Nephron progenitor cell (in vitro differentiated cells): ENCODE results near the gene MAN2A2.

Experiments used
- DNase-seq: peaks from one replicate; pipeline ENCODE4 v3.0.0; 2021
- H3K27ac Mint-ChIP-seq: 2 replicates; pipeline ENCODE4 v1.8.0; 2021; ENCODE audit warnings: mild to moderate bottlenecking, moderate library complexity, mixed read lengths
- H3K27me3 Mint-ChIP-seq: 2 replicates; pipeline ENCODE4 v1.8.0; 2021; ENCODE audit warnings: mild to moderate bottlenecking, low read depth, mixed read lengths; ENCODE audit not compliant: poor library complexity
- H3K36me3 Mint-ChIP-seq: 2 replicates; pipeline ENCODE4 v1.8.0; 2021; ENCODE audit warnings: low read depth, mixed read lengths
- H3K4me1 Mint-ChIP-seq: 2 replicates; pipeline ENCODE4 v1.8.0; 2021; ENCODE audit warnings: mixed read lengths
- H3K4me3 Mint-ChIP-seq: 2 replicates; pipeline ENCODE4 v1.8.0; 2021; ENCODE audit warnings: mild to moderate bottlenecking, moderate library complexity, mixed read lengths
- H3K9me3 Mint-ChIP-seq: 2 replicates; pipeline ENCODE4 v1.8.0; 2021; ENCODE audit warnings: mild to moderate bottlenecking, moderate library complexity, mixed read lengths
- CTCF ChIP-seq: fragments of 200-600 bp; sonication (generic); IDR thresholded peaks from 2 replicates; pipeline ENCODE4 v1.5.0; 2021; ENCODE audit warnings: antibody characterized with exemption

Gene MAN2A2

GRCh38 chr15:90864507-90864906 lies 38.6 kb upstream of the MAN2A2 start:
- no peak for DNase-seq
- Mint-ChIP-seq H3K4me1 (peaks cover 60% of the 10 kb centered on the region), H3K36me3 (no peaks in the 10 kb centered on the region), H3K9me3 (no peaks in the 10 kb centered on the region), H3K27me3 (no peaks in the 10 kb centered on the region), H3K27ac (no peak overlapping the region), H3K4me3 (no peak overlapping the region)
- TF ChIP-seq CTCF = no peak

GRCh38 chr15:90865702-90866101 lies 37.4 kb upstream of the MAN2A2 start:
- no peaks in the 10 kb centered on the region for H3K9me3 Mint-ChIP-seq
- H3K4me3 Mint-ChIP-seq = no peak overlapping the region
- no peak for TF ChIP-seq CTCF
- H3K27ac Mint-ChIP-seq = no peak overlapping the region
- no peaks in the 10 kb centered on the region for H3K36me3 Mint-ChIP-seq
- no peaks in the 10 kb centered on the region for H3K27me3 Mint-ChIP-seq
- no peak for DNase-seq
- peaks cover 67% of the 10 kb centered on the region for H3K4me1 Mint-ChIP-seq

DNA sequence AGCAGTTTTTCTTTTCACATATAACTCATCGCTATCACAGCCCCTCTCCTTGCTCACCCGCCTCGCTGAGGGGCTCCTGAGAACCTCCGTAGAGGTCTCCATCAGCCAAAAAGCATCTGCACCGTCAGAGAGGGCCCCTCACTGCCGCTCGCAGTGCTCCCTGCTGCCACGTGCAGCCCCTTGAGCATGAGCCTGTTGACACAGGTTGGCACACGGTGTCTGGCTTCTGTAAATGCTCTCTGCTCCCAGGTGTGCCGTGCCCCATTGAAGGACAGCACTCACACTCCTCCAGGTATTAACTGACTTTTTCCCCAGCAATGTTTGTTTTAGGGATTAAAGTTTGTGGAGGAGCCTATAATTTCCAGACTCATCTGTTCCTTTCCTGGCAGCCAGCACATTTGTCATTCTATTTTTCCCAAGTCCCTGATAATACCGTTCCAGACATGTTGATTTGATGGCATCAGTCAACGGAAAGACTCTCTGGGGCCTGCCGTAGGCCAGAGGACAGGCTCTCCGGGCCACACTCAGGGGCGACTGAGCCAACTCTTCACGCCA lies 36.9 kb upstream of the MAN2A2 start:
- TF ChIP-seq CTCF = no peak
- DNase-seq = no peak
- Mint-ChIP-seq H3K27me3 (no peaks in the 10 kb centered on the region), H3K4me1 (peaks cover 70% of the 10 kb centered on the region), H3K27ac (no peak overlapping the region), H3K9me3 (no peaks in the 10 kb centered on the region), H3K4me3 (no peak overlapping the region), H3K36me3 (no peaks in the 10 kb centered on the region)

DNA sequence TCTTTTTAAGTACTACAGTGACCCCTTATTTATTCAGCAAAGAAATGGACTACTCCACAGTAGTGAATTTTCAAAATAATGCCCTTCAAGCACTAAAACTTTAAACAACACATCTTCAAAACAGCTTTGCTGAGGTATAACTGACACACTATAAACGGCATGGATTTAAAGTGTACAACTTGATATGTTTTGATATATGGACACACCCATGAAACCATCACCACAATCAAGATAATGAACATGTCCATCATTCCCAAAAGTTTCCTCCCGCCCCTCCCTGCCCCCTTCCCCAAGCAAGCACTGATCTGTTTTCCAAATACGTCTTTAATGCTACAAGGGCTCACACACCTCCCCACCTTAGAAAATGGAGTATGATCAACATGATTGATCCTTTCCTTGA lies 36.3 kb upstream of the MAN2A2 start:
- peaks cover 70% of the 10 kb centered on the region for H3K4me1 Mint-ChIP-seq
- DNase-seq = no peak
- no peaks in the 10 kb centered on the region for H3K9me3 Mint-ChIP-seq
- no peak overlapping the region for H3K4me3 Mint-ChIP-seq
- no peak overlapping the region for H3K27ac Mint-ChIP-seq
- no peaks in the 10 kb centered on the region for H3K27me3 Mint-ChIP-seq
- no peaks in the 10 kb centered on the region for H3K36me3 Mint-ChIP-seq
- TF ChIP-seq CTCF = no peak

GRCh38 chr15:90868261-90868689 lies 34.8 kb upstream of the MAN2A2 start, which contains the start of gene FURIN:
FURIN (plus strand) TSS chr15:90868588; CDS start chr15:90875741, 7,153 bp downstream.
- H3K36me3 Mint-ChIP-seq = no peaks in the 10 kb centered on the region
- peaks cover 72% of the 10 kb centered on the region for H3K4me1 Mint-ChIP-seq
- no peaks in the 10 kb centered on the region for H3K9me3 Mint-ChIP-seq
- H3K4me3 Mint-ChIP-seq = peak within 1 kb of the TSS; percentile 87
- TF ChIP-seq CTCF = no peak
- no peak for DNase-seq
- no peak within 1 kb of the TSS for H3K27ac Mint-ChIP-seq
- H3K27me3 Mint-ChIP-seq = peaks cover 3% of the 10 kb centered on the region

DNA sequence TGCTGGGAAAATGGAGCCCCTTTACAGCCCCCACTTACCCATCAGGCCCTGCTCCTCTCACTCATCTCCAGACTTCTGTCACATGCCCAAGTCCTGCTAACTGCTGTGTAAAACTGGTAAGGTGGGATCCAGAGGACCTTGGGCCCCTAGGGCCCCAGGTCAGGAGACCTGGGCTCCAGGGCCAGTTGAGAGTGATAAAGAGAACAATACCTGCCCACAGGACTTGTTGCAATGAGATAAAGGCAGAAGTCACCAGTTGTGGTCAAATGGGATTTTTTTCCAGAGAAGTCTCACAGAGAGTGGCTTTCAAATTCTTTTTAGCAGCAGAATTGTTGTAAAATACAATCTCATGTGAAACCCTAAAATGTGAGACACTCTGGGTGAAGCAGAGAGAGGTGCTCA lies 34.0 kb upstream of the MAN2A2 start:
- H3K36me3 Mint-ChIP-seq = no peaks in the 10 kb centered on the region
- H3K27me3 Mint-ChIP-seq = peaks cover 3% of the 10 kb centered on the region
- peak overlapping the region; percentile 87 for H3K4me3 Mint-ChIP-seq
- no peak for DNase-seq
- H3K9me3 Mint-ChIP-seq = no peaks in the 10 kb centered on the region
- no peak for TF ChIP-seq CTCF
- no peak overlapping the region for H3K27ac Mint-ChIP-seq
- H3K4me1 Mint-ChIP-seq = peaks cover 76% of the 10 kb centered on the region
